ENCODE data around the gene CLK2.

Gene CLK2

GRCh38 chr1:155273343-155274245 is at the start of gene CLK2:
CLK2 (minus strand) TSS chr1:155273504; CDS start chr1:155270977, 2,527 bp downstream.
- TF ChIP-seq CTCF (conservative IDR thresholded peaks at IDR 0.05), result no peak

GRCh38 chr1:155322571-155322952 is 49.3 kb upstream of the CLK2 start:
- peak overlapping the region; percentile 86 for H3K27ac ChIP-seq
- no peak for TF ChIP-seq CTCF (conservative IDR thresholded peaks at IDR 0.05)

More at GRCh38 chr1:155273343-155274245, at the start of gene CLK2:
- H3K27ac ChIP-seq, result peak within 1 kb of the TSS; percentile 94

GRCh38 chr1:155321639-155322503 is 48.6 kb upstream of the CLK2 start:
- no peak for TF ChIP-seq CTCF (conservative IDR thresholded peaks at IDR 0.05)
- peak overlapping the region; percentile 86 for H3K27ac ChIP-seq

- no peak for TF ChIP-seq CTCF (conservative IDR thresholded peaks at IDR 0.05)
- peak within 1 kb of the TSS; percentile 86 for H3K27ac ChIP-seq
Measured at GRCh38 chr1:155320661-155321617, 47.6 kb upstream of the CLK2 start, which contains the start of gene RUSC1. RUSC1 (plus strand) TSS chr1:155320894; CDS start chr1:155321774, 880 bp downstream.

GRCh38 chr1:155320252-155320651 is 46.9 kb upstream of the CLK2 start:
- peak overlapping the region; percentile 86; the same call in 1 of the 2 replicates for H3K27ac ChIP-seq
- TF ChIP-seq CTCF (conservative IDR thresholded peaks at IDR 0.05), result no peak

GRCh38 chr1:155319536-155319935 is 46.2 kb upstream of the CLK2 start:
- TF ChIP-seq CTCF (conservative IDR thresholded peaks at IDR 0.05), result no peak
- H3K27ac ChIP-seq, result 0 out of 2 replicates have a peak overlapping the region, but pooled peaks have one; percentile 86
